ENCODE measurements around the gene FAM222B.
A peak's percentile ranks its signal among the peaks of the same experiment; 100 is the strongest.

FAM222B gene

GRCh38 chr17:28857905-28858800 lies 15.6 kb upstream of the FAM222B start:
- TF ChIP-seq EZH2phosphoT487 (conservative IDR thresholded peaks at IDR 0.05; ENCODE audit: low read length) (no peak), CTCF (IDR thresholded peaks at IDR 0.05; ENCODE audit: insufficient read depth, low read length, poor library complexity, severe bottlenecking) (no peak)
- H3K4me3 ChIP-seq (ENCODE audit: insufficient read depth, low read length, poor library complexity, severe bottlenecking): no peak overlapping the region
- H2AFZ ChIP-seq (ENCODE audit: low read depth, low read length, severe bottlenecking): no peak overlapping the region
- H3K4me2 ChIP-seq (ENCODE audit: low read depth, low read length, poor library complexity, severe bottlenecking): no peak overlapping the region
- no peaks in the 10 kb centered on the region for H3K9me2 ChIP-seq (replicated peaks; ENCODE audit: insufficient read depth, low read length)
- H3K27me3 ChIP-seq (ENCODE audit: low read length): no peaks in the 10 kb centered on the region
- no peak overlapping the region for H3K27ac ChIP-seq (ENCODE audit: low read depth, low read length)
- H3K79me2 ChIP-seq (ENCODE audit: insufficient read depth, low read length): peaks cover 6% of the 10 kb centered on the region; the same call in 1 of the 2 replicates
- no peaks in the 10 kb centered on the region for H3K36me3 ChIP-seq (ENCODE audit: low read length)
- peaks cover 4% of the 10 kb centered on the region; the same call in 1 of the 2 replicates for H3F3A ChIP-seq (ENCODE audit: insufficient read depth)
- no peaks in the 10 kb centered on the region for H3K9me3 ChIP-seq (ENCODE audit: insufficient read depth, low read length)
- no peak overlapping the region for H3K9ac ChIP-seq (ENCODE audit: low read length)
- H4K20me1 ChIP-seq (ENCODE audit: low read depth, low read length): no peaks in the 10 kb centered on the region

GRCh38 chr17:28856028-28856574 lies 13.5 kb upstream of the FAM222B start:
- H3K36me3 ChIP-seq (ENCODE audit: low read length): no peaks in the 10 kb centered on the region
- no peak overlapping the region for H3K27ac ChIP-seq (ENCODE audit: low read depth, low read length)
- H3K4me3 ChIP-seq (ENCODE audit: insufficient read depth, low read length, poor library complexity, severe bottlenecking): no peak overlapping the region
- H2AFZ ChIP-seq (ENCODE audit: low read depth, low read length, severe bottlenecking): no peak overlapping the region
- peaks cover 4% of the 10 kb centered on the region; the same call in 1 of the 2 replicates for H3F3A ChIP-seq (ENCODE audit: insufficient read depth)
- peak overlapping the region; percentile 62 for H3K4me2 ChIP-seq (ENCODE audit: low read depth, low read length, poor library complexity, severe bottlenecking)
- H3K9ac ChIP-seq (ENCODE audit: low read length): no peak overlapping the region
- H3K9me2 ChIP-seq (replicated peaks; ENCODE audit: insufficient read depth, low read length): no peaks in the 10 kb centered on the region
- no peaks in the 10 kb centered on the region for H3K27me3 ChIP-seq (ENCODE audit: low read length)
- H4K20me1 ChIP-seq (ENCODE audit: low read depth, low read length): no peaks in the 10 kb centered on the region
- TF ChIP-seq EZH2phosphoT487 (conservative IDR thresholded peaks at IDR 0.05; ENCODE audit: low read length): no peak
- TF ChIP-seq CTCF (IDR thresholded peaks at IDR 0.05; ENCODE audit: insufficient read depth, low read length, poor library complexity, severe bottlenecking): no peak
- H3K79me2 ChIP-seq (ENCODE audit: insufficient read depth, low read length): peaks cover 6% of the 10 kb centered on the region; the same call in 1 of the 2 replicates
- H3K9me3 ChIP-seq (ENCODE audit: insufficient read depth, low read length): no peaks in the 10 kb centered on the region

- Histone ChIP-seq H2AFZ (ENCODE audit: low read depth, low read length, severe bottlenecking) (peak overlapping the region; percentile 75), H3K27me3 (ENCODE audit: low read length) (no peaks in the 10 kb centered on the region), H3F3A (ENCODE audit: insufficient read depth) (peaks cover 4% of the 10 kb centered on the region; the same call in 1 of the 2 replicates), H3K27ac (ENCODE audit: low read depth, low read length) (no peak overlapping the region), H4K20me1 (ENCODE audit: low read depth, low read length) (no peaks in the 10 kb centered on the region), H3K9me2 (replicated peaks; ENCODE audit: insufficient read depth, low read length) (no peaks in the 10 kb centered on the region), H3K9ac (ENCODE audit: low read length) (peak overlapping the region; percentile 68), H3K79me2 (ENCODE audit: insufficient read depth, low read length) (peaks cover 6% of the 10 kb centered on the region; the same call in 1 of the 2 replicates), H3K36me3 (ENCODE audit: low read length) (no peaks in the 10 kb centered on the region), H3K4me2 (ENCODE audit: low read depth, low read length, poor library complexity, severe bottlenecking) (peak overlapping the region; percentile 62), H3K9me3 (ENCODE audit: insufficient read depth, low read length) (no peaks in the 10 kb centered on the region), H3K4me3 (ENCODE audit: insufficient read depth, low read length, poor library complexity, severe bottlenecking) (peak overlapping the region; percentile 60)
- TF ChIP-seq EZH2phosphoT487 (conservative IDR thresholded peaks at IDR 0.05; ENCODE audit: low read length) (no peak), CTCF (IDR thresholded peaks at IDR 0.05; ENCODE audit: insufficient read depth, low read length, poor library complexity, severe bottlenecking) (no peak)
Observed at GRCh38 chr17:28855336-28855679, 12.7 kb upstream of the FAM222B start.

Data from SU-DHL-6 (cell line).